ENCODE measurements around the gene CCDC196. TPM values are rescaled to one million over a fixed set of nuclear protein-coding genes. Genes with fewer than 3 reads are reported as not detected.
"Not testable (repeated sequence)": the region's sequence is repeated elsewhere in the genome, so short reads cannot be mapped to it uniquely, and the experiment has no call there.

The CCDC196 gene
- total RNA-seq, 1 experiment from 2014 or later, result not detected

DNA sequence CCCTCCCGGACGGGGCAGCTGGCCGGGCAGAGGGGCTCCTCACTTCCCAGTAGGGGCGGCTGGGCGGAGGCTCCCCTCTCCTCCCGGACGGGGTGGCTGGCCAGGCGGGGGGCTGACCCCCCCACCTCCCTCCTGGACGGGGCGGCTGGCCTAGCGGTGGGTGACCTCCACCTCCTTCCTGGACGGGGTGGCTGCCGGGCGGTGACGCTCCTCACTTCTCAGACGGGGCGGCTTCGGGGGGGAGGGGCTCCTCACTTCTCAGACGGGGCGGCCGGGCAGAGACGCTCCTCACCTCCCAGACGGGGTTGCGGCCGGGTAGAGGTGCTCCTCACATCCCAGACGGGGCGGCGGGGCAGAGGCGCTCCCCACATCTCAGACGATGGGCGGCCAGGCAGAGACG lies 59.6 kb downstream of the CCDC196 start:
- not testable (repeated sequence) for H3K56ac ChIP-seq (ENCODE audit: insufficient read length, low read depth, low read length); H4K8ac ChIP-seq (replicated peaks; ENCODE audit: insufficient read length, low read depth, low read length); H3K27ac ChIP-seq (ENCODE audit: insufficient read length, low read depth, low read length); H2BK20ac ChIP-seq (ENCODE audit: low read depth, low read length, poor library complexity, severe bottlenecking); H3K27me3 ChIP-seq (ENCODE audit: insufficient read depth, low read length); H3K4me1 Mint-ChIP-seq; H3K27me3 Mint-ChIP-seq (ENCODE audit: low read depth); H3K4me1 ChIP-seq (ENCODE audit: insufficient read depth, low read length); H2BK5ac ChIP-seq (ENCODE audit: insufficient read length, low read length); H3K79me1 ChIP-seq (ENCODE audit: insufficient read depth, low read depth, low read length, poor library complexity, severe bottlenecking); H2BK12ac ChIP-seq (ENCODE audit: insufficient read length, low read depth, low read length); H3K4ac ChIP-seq (ENCODE audit: low read depth, low read length); H4K5ac ChIP-seq (ENCODE audit: insufficient read length, low read depth, low read length); H3K4me2 ChIP-seq (ENCODE audit: insufficient read depth, insufficient read length, low read length); H3K79me2 ChIP-seq (ENCODE audit: insufficient read depth, low read length); H4K20me1 ChIP-seq (ENCODE audit: control insufficient read depth, insufficient read depth, insufficient read length); H3K9ac ChIP-seq (ENCODE audit: extremely low read depth, insufficient read length, low read length); H3T11ph ChIP-seq (ENCODE audit: low read length); H3K14ac ChIP-seq (ENCODE audit: insufficient read depth, low read length); H3K4me3 Mint-ChIP-seq; H3K18ac ChIP-seq (ENCODE audit: insufficient read length, low read depth, low read length); H4K91ac ChIP-seq (ENCODE audit: insufficient read length, low read depth, low read length); H2AFZ ChIP-seq (ENCODE audit: low read length); H3K27ac Mint-ChIP-seq; H2BK15ac ChIP-seq (ENCODE audit: low read depth, low read length); H2BK120ac ChIP-seq (ENCODE audit: low read depth, low read length, poor library complexity, severe bottlenecking); DNase-seq; H3K23ac ChIP-seq (ENCODE audit: insufficient read length, low read depth, low read length); H3K23me2 ChIP-seq (ENCODE audit: insufficient read length, low read depth, low read length, poor library complexity, severe bottlenecking); H3K9me3 ChIP-seq (ENCODE audit: control insufficient read depth, low read depth, low read length); H2AK5ac ChIP-seq (ENCODE audit: insufficient read length, low read length)
- peaks cover 9 to 22% (median 18%) of the 10 kb centered on the region in 3 experiments for H3K36me3 Mint-ChIP-seq (ENCODE audit: insufficient read depth in 1 of 3, low read depth in 3 of 3)
- H3K9me3 Mint-ChIP-seq, result peaks cover 19 to 21% of the 10 kb centered on the region in 2 experiments
- WGBS (ENCODE audit: extremely low coverage, insufficient read length, low lambda C conversion rate), result no CpG with 5 or more reads among the region's 32 CpGs

Other genes with a start within 250 kb of the CCDC196 start
- 13.9 and 16.1 TPM in 2 replicates for gene GPHN, start 21.8 kb downstream of the CCDC196 start, total RNA-seq (2021)

Measured in H9 (cell line).